Mesenchymal stem cell (in vitro differentiated cells and primary cell): ENCODE measurements around the gene PALS1.
A peak's percentile ranks its signal among the peaks of the same experiment; 100 is the strongest.

Experiments
- DNase-seq: peaks from one replicate; pipeline ENCODE4 v3.0.0-alpha.2; 2013
- H2AFZ ChIP-seq: one replicate; pipeline ENCODE4 v1.6.1; 2013; ENCODE audit warnings: low read depth, mild to moderate bottlenecking, control low read depth, inconsistent platforms, low read length, moderate library complexity
- H2AK5ac ChIP-seq: 2 replicates; pipeline ENCODE4 v1.6.1; 2013; ENCODE audit warnings: low read length, moderate library complexity, mild to moderate bottlenecking, inconsistent platforms; ENCODE audit not compliant: severe bottlenecking
- H2BK120ac ChIP-seq: one replicate; pipeline ENCODE4 v1.6.1; 2013; ENCODE audit warnings: low read depth, mild to moderate bottlenecking, inconsistent platforms, low read length, moderate library complexity
- H2BK12ac ChIP-seq, 2 experiments: one replicate each; pipeline ENCODE4 v1.6.1; 2013; ENCODE audit warnings: inconsistent platforms in 2 of 2, low read length in 2 of 2, mild to moderate bottlenecking in 2 of 2, moderate library complexity in 2 of 2, control low read depth in 1 of 2
- H2BK15ac ChIP-seq: one replicate; pipeline ENCODE4 v1.6.1; 2013; ENCODE audit warnings: mild to moderate bottlenecking, low read depth, inconsistent platforms; ENCODE audit not compliant: poor library complexity, severe bottlenecking
- H2BK5ac ChIP-seq: 2 replicates; pipeline ENCODE4 v1.6.1; 2013; ENCODE audit warnings: low read depth, mild to moderate bottlenecking, low read length, control low read depth, inconsistent platforms; ENCODE audit not compliant: poor library complexity, severe bottlenecking
- H3K14ac ChIP-seq, 2 experiments: one replicate each; pipeline ENCODE4 v1.6.1; 2013; ENCODE audit warnings: inconsistent platforms in 2 of 2, low read length in 2 of 2, control low read depth in 1 of 2, mild to moderate bottlenecking in 1 of 2, moderate library complexity in 1 of 2
- H3K18ac ChIP-seq, 2 experiments: one replicate each; pipeline ENCODE4 v1.6.1; 2013; ENCODE audit warnings: inconsistent platforms in 2 of 2, low read length in 2 of 2, control low read depth in 1 of 2, low read depth in 1 of 2, mild to moderate bottlenecking in 1 of 2
- H3K23ac ChIP-seq, 2 experiments: one replicate each; pipeline ENCODE4 v1.6.1; 2013; ENCODE audit warnings: inconsistent platforms in 2 of 2, low read length in 2 of 2, mild to moderate bottlenecking in 2 of 2, moderate library complexity in 2 of 2, control low read depth in 1 of 2
- H3K27ac ChIP-seq: 2 replicates; pipeline ENCODE4 v1.5.1; 2013; ENCODE audit warnings: mild to moderate bottlenecking, moderate library complexity, low read length, control low read depth, inconsistent platforms; ENCODE audit not compliant: poor library complexity, severe bottlenecking
- H3K27me3 ChIP-seq, 2 experiments: 2 replicates each; pipeline versions ENCODE4 v1.6.1 to v1.7.0; 2013; ENCODE audit warnings: low read length in 2 of 2, mild to moderate bottlenecking in 2 of 2, moderate library complexity in 2 of 2, control low read depth in 1 of 2, inconsistent platforms in 1 of 2; ENCODE audit not compliant: control insufficient read depth in 1 of 2, insufficient read depth in 1 of 2
- H3K36me3 ChIP-seq, 2 experiments: 2 replicates each; pipeline versions ENCODE4 v1.6.1 to v1.7.0; 2013; ENCODE audit warnings: low read length in 2 of 2, control low read depth in 1 of 2, inconsistent platforms in 1 of 2, low read depth in 1 of 2, mild to moderate bottlenecking in 1 of 2; ENCODE audit not compliant: insufficient read depth in 2 of 2, control insufficient read depth in 1 of 2
- H3K4ac ChIP-seq, 2 experiments: one replicate each; pipeline ENCODE4 v1.6.1; 2013; ENCODE audit warnings: inconsistent platforms in 2 of 2, low read length in 2 of 2, mild to moderate bottlenecking in 2 of 2, moderate library complexity in 2 of 2, control low read depth in 1 of 2, low read depth in 1 of 2
- H3K4me1 ChIP-seq: 2 replicates; pipeline ENCODE4 v1.6.1; 2013; ENCODE audit warnings: low read depth, low read length, control low read depth; ENCODE audit not compliant: control insufficient read depth, insufficient read depth
- H3K4me2 ChIP-seq: 2 replicates; pipeline ENCODE4 v1.6.1; 2013; ENCODE audit warnings: low read length, mild to moderate bottlenecking, inconsistent platforms; ENCODE audit not compliant: poor library complexity, severe bottlenecking
- H3K4me3 ChIP-seq, 2 experiments: 2 replicates each; pipeline versions ENCODE4 v1.5.1 to v1.7.0; 2013; ENCODE audit warnings: low read length in 2 of 2, mild to moderate bottlenecking in 2 of 2, control low read depth in 1 of 2, low read depth in 1 of 2; ENCODE audit not compliant: insufficient read depth in 1 of 2
- H3K79me1 ChIP-seq: replicated peaks from 2 replicates; pipeline ENCODE4 v1.6.1; 2013; ENCODE audit warnings: mild to moderate bottlenecking, control low read depth, low read length, inconsistent platforms; ENCODE audit not compliant: poor library complexity, severe bottlenecking
- H3K9ac ChIP-seq: 2 replicates; pipeline ENCODE4 v1.7.0; 2013; ENCODE audit warnings: mild to moderate bottlenecking, low read length, moderate library complexity
- H3K9me3 ChIP-seq: 2 replicates; pipeline ENCODE4 v1.7.0; 2013; ENCODE audit warnings: mild to moderate bottlenecking, low read length; ENCODE audit not compliant: control insufficient read depth
- H4K8ac ChIP-seq: one replicate; pipeline ENCODE4 v1.6.1; 2013; ENCODE audit warnings: inconsistent platforms, mild to moderate bottlenecking, low read length, moderate library complexity
- H4K91ac ChIP-seq: one replicate; pipeline ENCODE4 v1.6.1; 2013; ENCODE audit warnings: mild to moderate bottlenecking, low read length, inconsistent platforms
- WGBS: methylation state at CpG from one replicate; pipeline ENCODE4 v1.1.7; 2013; ENCODE audit warnings: mixed read lengths; 5-methylcytosine and 5-hydroxymethylcytosine counted together

Gene PALS1

GRCh38 chr14:67253076-67253635, 11.9 kb downstream of the PALS1 start:
- Histone ChIP-seq H2BK120ac (no peak overlapping the region), H3K9ac (no peak overlapping the region), H4K91ac (no peak overlapping the region), H3K36me3 (peaks cover 2 to 4% of the 10 kb centered on the region in 2 experiments), H3K14ac (no peak overlapping the region), H3K27ac (no peak overlapping the region), H3K27me3 (no peaks in the 10 kb centered on the region), H3K79me1 (peaks cover 10% of the 10 kb centered on the region), H3K4me3 (no peak overlapping the region), H2BK12ac (no peak overlapping the region), H3K4ac (no peak overlapping the region), H2BK15ac (no peak overlapping the region), H3K23ac (no peak overlapping the region), H3K18ac (no peak overlapping the region), H3K4me1 (peaks cover 6% of the 10 kb centered on the region), H3K9me3 (no peaks in the 10 kb centered on the region), H2AFZ (no peak overlapping the region), H4K8ac (no peak overlapping the region), H2AK5ac (no peak overlapping the region), H2BK5ac (no peak overlapping the region), H3K4me2 (no peak overlapping the region)
- DNase-seq: no peak
- WGBS: 89% methylated on average over 2 of the region's 2 CpGs

- H3K18ac ChIP-seq: no peak overlapping the region
- H3K4ac ChIP-seq: no peak overlapping the region
- peaks cover 9% of the 10 kb centered on the region for H3K79me1 ChIP-seq
- no peak overlapping the region for H3K4me2 ChIP-seq
- H4K8ac ChIP-seq: no peak overlapping the region
- peaks cover 4 to 10% of the 10 kb centered on the region in 2 experiments for H3K36me3 ChIP-seq
- no peak overlapping the region for H2BK120ac ChIP-seq
- no peak overlapping the region for H2BK15ac ChIP-seq
- no peak overlapping the region for H3K23ac ChIP-seq
- peaks cover 2% of the 10 kb centered on the region for H3K4me1 ChIP-seq
- H4K91ac ChIP-seq: no peak overlapping the region
- no peak overlapping the region for H2AFZ ChIP-seq
- DNase-seq: no peak
- no peaks in the 10 kb centered on the region for H3K27me3 ChIP-seq
- H3K9me3 ChIP-seq: no peaks in the 10 kb centered on the region
- no peak overlapping the region for H2AK5ac ChIP-seq
- H2BK5ac ChIP-seq: no peak overlapping the region
- WGBS: 91% methylated on average over 2 of the region's 3 CpGs
- H3K4me3 ChIP-seq: no peak overlapping the region
- peak overlapping the region in 1 of 2 experiments; percentile 32 for H3K14ac ChIP-seq
- H2BK12ac ChIP-seq: no peak overlapping the region
- no peak overlapping the region for H3K9ac ChIP-seq
- no peak overlapping the region for H3K27ac ChIP-seq
These were observed 16.7 kb downstream of the PALS1 start for GRCh38 chr14:67257906-67258305.

GRCh38 chr14:67260965-67261364, 19.7 kb downstream of the PALS1 start:
- no peak overlapping the region for H3K18ac ChIP-seq
- peaks cover 4 to 10% of the 10 kb centered on the region in 2 experiments for H3K36me3 ChIP-seq
- H2BK5ac ChIP-seq: no peak overlapping the region
- no peak overlapping the region for H2AFZ ChIP-seq
- no peak overlapping the region for H3K4ac ChIP-seq
- H3K23ac ChIP-seq: no peak overlapping the region
- no peak overlapping the region for H3K27ac ChIP-seq
- H3K4me3 ChIP-seq: no peak overlapping the region
- no peak overlapping the region for H2BK15ac ChIP-seq
- no peak overlapping the region for H2BK120ac ChIP-seq
- H2BK12ac ChIP-seq: no peak overlapping the region
- peaks cover 4% of the 10 kb centered on the region for H3K4me1 ChIP-seq
- no peak overlapping the region for H3K4me2 ChIP-seq
- no peak overlapping the region for H2AK5ac ChIP-seq
- no peak overlapping the region for H4K8ac ChIP-seq
- H3K14ac ChIP-seq: no peak overlapping the region
- no peak overlapping the region for H3K9ac ChIP-seq
- peaks cover 9% of the 10 kb centered on the region for H3K79me1 ChIP-seq
- no peak overlapping the region for H4K91ac ChIP-seq
- H3K9me3 ChIP-seq: no peaks in the 10 kb centered on the region
- no peaks in the 10 kb centered on the region for H3K27me3 ChIP-seq
- 95% methylated on average over 1 of the region's 1 CpG for WGBS
- no peak for DNase-seq

GRCh38 chr14:67263499-67264149, 22.4 kb downstream of the PALS1 start:
- Histone ChIP-seq H4K8ac (no peak overlapping the region), H3K36me3 (peaks cover 0 to 5% of the 10 kb centered on the region in 2 experiments), H4K91ac (no peak overlapping the region), H3K4ac (no peak overlapping the region), H2BK120ac (no peak overlapping the region), H3K18ac (no peak overlapping the region), H3K79me1 (peaks cover 3% of the 10 kb centered on the region), H3K27ac (no peak overlapping the region), H3K4me2 (no peak overlapping the region), H2BK15ac (no peak overlapping the region), H3K9me3 (no peaks in the 10 kb centered on the region), H3K4me1 (peaks cover 6% of the 10 kb centered on the region), H3K9ac (no peak overlapping the region), H3K4me3 (peak overlapping the region in 1 of 2 experiments; percentile 21), H2AK5ac (peak overlapping the region; percentile 31), H2BK12ac (no peak overlapping the region), H2BK5ac (no peak overlapping the region), H3K14ac (no peak overlapping the region), H3K27me3 (no peaks in the 10 kb centered on the region), H3K23ac (no peak overlapping the region), H2AFZ (no peak overlapping the region)
- 88% methylated on average over 3 of the region's 5 CpGs for WGBS
- DNase-seq: peak; percentile 88
